Liver (tissue), 9 donors: Measurements from ENCODE around the gene L3MBTL3. TPM values are rescaled to one million over a fixed set of nuclear protein-coding genes. Genes with fewer than 3 reads are reported as not detected.

ENCODE experiments used
- DNase-seq: peaks from one replicate; pipeline ENCODE4 v3.0.0-alpha.2; 2017; ENCODE audit warnings: low spot score
- H3K27ac ChIP-seq, 2 donors: one replicate each; pipeline ENCODE4 v1.7.0; 2013; ENCODE audit warnings: inconsistent platforms in 2 of 2, low read length in 2 of 2, control low read depth in 1 of 2, low read depth in 1 of 2, mild to moderate bottlenecking in 1 of 2
- H3K27me3 ChIP-seq, 4 donors: one replicate each; pipeline versions ENCODE4 v1.6.1 to v1.7.0; 2013; ENCODE audit warnings: low read length in 3 of 4, inconsistent platforms in 1 of 4, mild to moderate bottlenecking in 1 of 4, moderate library complexity in 1 of 4; ENCODE audit not compliant: control insufficient read depth in 4 of 4, insufficient read depth in 4 of 4
- H3K36me3 ChIP-seq, 4 donors: one replicate each; pipeline versions ENCODE4 v1.6.1 to v1.7.0; 2013; ENCODE audit warnings: low read length in 3 of 4, mild to moderate bottlenecking in 3 of 4, low read depth in 1 of 4, moderate library complexity in 1 of 4; ENCODE audit not compliant: control insufficient read depth in 4 of 4, insufficient read depth in 3 of 4
- H3K4me1 ChIP-seq, 4 donors: one replicate each; pipeline versions ENCODE4 v1.6.1 to v1.7.0; 2013; ENCODE audit warnings: low read length in 3 of 4, mild to moderate bottlenecking in 3 of 4, moderate library complexity in 1 of 4; ENCODE audit not compliant: control insufficient read depth in 4 of 4, insufficient read depth in 4 of 4
- H3K4me3 ChIP-seq, 3 donors: one replicate each; pipeline versions ENCODE4 v1.6.1 to v1.7.0; 2013; ENCODE audit warnings: low read length in 3 of 3, control low read depth in 1 of 3, low read depth in 1 of 3, mild to moderate bottlenecking in 1 of 3
- H3K9ac ChIP-seq, 2 donors: one replicate each; pipeline ENCODE4 v1.7.0; 2013; ENCODE audit warnings: low read length in 2 of 2, mild to moderate bottlenecking in 2 of 2, moderate library complexity in 2 of 2, control low read depth in 1 of 2, low read depth in 1 of 2
- H3K9me3 ChIP-seq, 4 donors: one replicate each; pipeline versions ENCODE4 v1.6.1 to v1.7.0; 2013; ENCODE audit warnings: low read length in 3 of 4; ENCODE audit not compliant: control insufficient read depth in 4 of 4
- CTCF ChIP-seq: fragments of 150-350 bp; IDR thresholded peaks from 2 replicates; pipeline ENCODE4 v1.5.1; 2017; ENCODE audit warnings: improper control_type of control experiment, low read depth, low read length; ENCODE audit not compliant: missing input control
- EGR1 ChIP-seq, 2 donors: IDR thresholded peaks; 2 replicates each; pipeline ENCODE4 v1.6.1; 2016 to 2018; ENCODE audit warnings: antibody characterized with exemption in 2 of 2, low read depth in 2 of 2
- FOXA1 ChIP-seq: IDR thresholded peaks from 2 replicates; pipeline ENCODE4 v1.6.1; 2016; ENCODE audit warnings: antibody characterized with exemption
- FOXA2 ChIP-seq: IDR thresholded peaks from 2 replicates; pipeline ENCODE4 v1.6.1; 2016; ENCODE audit warnings: antibody characterized with exemption
- GABPA ChIP-seq, 2 donors: IDR thresholded peaks in 1 of 2; conservative IDR thresholded peaks in 1 of 2; 2 replicates each; pipeline ENCODE4 v1.6.1; 2016; ENCODE audit warnings: antibody characterized with exemption in 2 of 2, mild to moderate bottlenecking in 1 of 2, moderate library complexity in 1 of 2
- HNF4A ChIP-seq, 2 donors: conservative IDR thresholded peaks; 2 replicates each; pipeline ENCODE4 v1.6.1; 2016; ENCODE audit warnings: antibody characterized with exemption in 2 of 2, mild to moderate bottlenecking in 2 of 2
- HNF4G ChIP-seq: IDR thresholded peaks from 2 replicates; pipeline ENCODE4 v1.6.1; 2016; ENCODE audit warnings: antibody characterized with exemption
- JUND ChIP-seq, 2 donors: IDR thresholded peaks; 2 replicates each; pipeline ENCODE4 v1.6.1; 2016; ENCODE audit warnings: antibody characterized with exemption in 2 of 2
- NR2F2 ChIP-seq: IDR thresholded peaks from 2 replicates; pipeline ENCODE4 v1.6.1; 2016; ENCODE audit warnings: antibody characterized with exemption
- RAD21 ChIP-seq, 2 donors: IDR thresholded peaks; 2 replicates each; pipeline ENCODE4 v1.6.1; 2016; ENCODE audit warnings: antibody characterized with exemption in 2 of 2, mild to moderate bottlenecking in 2 of 2
- SP1 ChIP-seq: IDR thresholded peaks from 2 replicates; pipeline ENCODE4 v1.6.1; 2018; ENCODE audit warnings: antibody characterized with exemption, mild to moderate bottlenecking
- TAF1 ChIP-seq: conservative IDR thresholded peaks from 2 replicates; pipeline ENCODE4 v1.6.1; 2016; ENCODE audit warnings: antibody characterized with exemption, mild to moderate bottlenecking
- YY1 ChIP-seq: IDR thresholded peaks from 2 replicates; pipeline ENCODE4 v1.6.1; 2016; ENCODE audit warnings: antibody characterized with exemption, mild to moderate bottlenecking
- WGBS: extraction: QIAGEN DNeasy Blood & Tissue Kit; methylation state at CpG from one replicate; pipeline ENCODE4 v1.1.7; 2013; 5-methylcytosine and 5-hydroxymethylcytosine counted together
- polyA plus RNA-seq, 2 donors: library from polyadenylated mRNA; stranded (reverse) in 1 of 2; unstranded in 1 of 2; fragments of 200-250 nt in 1 of 2; fragments of >200 nt in 1 of 2; fragmentation: Nextera tagmentation in 1 of 2; extraction: Ambion mirVana in 1 of 2; gene quantifications; one replicate each; pipeline versions ENCODE4 v1.2.1 to v1.2.3, GENCODE V29; 2013 to 2015
- total RNA-seq, 2 donors: library from RNA; depleted of rRNA; stranded (reverse); fragments of >200 nt; gene quantifications; one replicate each; pipeline ENCODE4 v1.2.3, GENCODE V29; 2014
- TF ChIP-seq, protein P1 (sequence below): IDR thresholded peaks from 2 replicates; pipeline ENCODE4 v1.6.1; 2016; ENCODE audit warnings: antibody characterized with exemption
- TF ChIP-seq, protein P2 (sequence below): IDR thresholded peaks from 2 replicates; pipeline ENCODE4 v1.6.1; 2016; ENCODE audit warnings: antibody characterized with exemption
- TF ChIP-seq, protein P3 (sequence below): IDR thresholded peaks from 2 replicates; pipeline ENCODE4 v1.6.1; 2016; ENCODE audit warnings: antibody characterized with exemption
- donor health status: healthy.
- donor health status: healthy.
- donor health status: healthy.
- donor health status: healthy.
- donor health status: healthy.

Gene L3MBTL3
- total and polyA plus RNA-seq, 4 donors = 1.9 to 9.2 (median 3.7) TPM

DNA sequence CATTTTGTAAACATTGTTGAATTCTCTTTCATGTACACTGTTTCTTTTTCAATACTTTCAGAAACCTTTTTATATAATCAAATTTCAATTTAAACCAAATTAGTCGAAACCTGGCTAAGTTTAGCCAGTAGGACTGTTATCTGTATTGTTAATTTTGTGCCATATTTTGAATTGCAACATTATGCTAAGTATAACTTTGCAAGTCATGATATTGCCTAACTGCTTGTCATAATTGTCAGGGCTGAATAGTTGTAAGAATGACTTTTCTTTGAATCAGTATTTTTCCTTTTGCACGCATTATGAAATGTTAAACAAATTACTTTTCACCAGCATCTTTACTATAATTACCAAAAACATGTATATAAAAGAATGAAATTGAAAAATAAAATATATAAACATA lies 121.7 kb downstream of the L3MBTL3 start:
- Histone ChIP-seq H3K36me3 (peaks cover 2 to 19% (median 12%) of the 10 kb centered on the region in 4 donors), H3K9ac (no peak overlapping the region)

GRCh38 chr6:130143709-130144108 lies 125.3 kb downstream of the L3MBTL3 start:
- no peaks in the 10 kb centered on the region for H3K27me3 ChIP-seq
- H3K4me3 ChIP-seq = no peak overlapping the region
- no peak for DNase-seq
- TF ChIP-seq, protein P1, sequence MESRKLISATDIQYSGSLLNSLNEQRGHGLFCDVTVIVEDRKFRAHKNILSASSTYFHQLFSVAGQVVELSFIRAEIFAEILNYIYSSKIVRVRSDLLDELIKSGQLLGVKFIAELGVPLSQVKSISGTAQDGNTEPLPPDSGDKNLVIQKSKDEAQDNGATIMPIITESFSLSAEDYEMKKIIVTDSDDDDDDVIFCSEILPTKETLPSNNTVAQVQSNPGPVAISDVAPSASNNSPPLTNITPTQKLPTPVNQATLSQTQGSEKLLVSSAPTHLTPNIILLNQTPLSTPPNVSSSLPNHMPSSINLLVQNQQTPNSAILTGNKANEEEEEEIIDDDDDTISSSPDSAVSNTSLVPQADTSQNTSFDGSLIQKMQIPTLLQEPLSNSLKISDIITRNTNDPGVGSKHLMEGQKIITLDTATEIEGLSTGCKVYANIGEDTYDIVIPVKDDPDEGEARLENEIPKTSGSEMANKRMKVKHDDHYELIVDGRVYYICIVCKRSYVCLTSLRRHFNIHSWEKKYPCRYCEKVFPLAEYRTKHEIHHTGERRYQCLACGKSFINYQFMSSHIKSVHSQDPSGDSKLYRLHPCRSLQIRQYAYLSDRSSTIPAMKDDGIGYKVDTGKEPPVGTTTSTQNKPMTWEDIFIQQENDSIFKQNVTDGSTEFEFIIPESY = no peak
- TF ChIP-seq JUND (IDR thresholded peaks at IDR 0.05) (no peak), RAD21 (IDR thresholded peaks at IDR 0.05) (no peak), YY1 (no peak), TAF1 (no peak), NR2F2 (no peak), GABPA (IDR thresholded peaks at IDR 0.05 in 1 of 2, conservative IDR thresholded peaks at IDR 0.05 in 1 of 2) (no peak), FOXA1 (no peak), HNF4G (no peak), EGR1 (IDR thresholded peaks at IDR 0.05; ENCODE audit: low read depth in 2 of 2) (no peak), HNF4A (conservative IDR thresholded peaks at IDR 0.05) (no peak), SP1 (no peak)
- TF ChIP-seq, protein P2, sequence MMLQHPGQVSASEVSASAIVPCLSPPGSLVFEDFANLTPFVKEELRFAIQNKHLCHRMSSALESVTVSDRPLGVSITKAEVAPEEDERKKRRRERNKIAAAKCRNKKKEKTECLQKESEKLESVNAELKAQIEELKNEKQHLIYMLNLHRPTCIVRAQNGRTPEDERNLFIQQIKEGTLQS = no peak
- WGBS = 97% methylated on average over 3 of the region's 3 CpGs
- H3K9me3 ChIP-seq = no peaks in the 10 kb centered on the region
- H3K4me1 ChIP-seq = no peaks in the 10 kb centered on the region
- peaks cover 2 to 19% (median 5%) of the 10 kb centered on the region in 4 donors for H3K36me3 ChIP-seq
- no peak overlapping the region for H3K27ac ChIP-seq
- H3K9ac ChIP-seq = no peak overlapping the region

More for the DNA sequence above, 121.7 kb downstream of the L3MBTL3 start:
- Histone ChIP-seq H3K4me3 (no peak overlapping the region), H3K27ac (no peak overlapping the region), H3K4me1 (no peaks in the 10 kb centered on the region), H3K27me3 (no peaks in the 10 kb centered on the region), H3K9me3 (no peaks in the 10 kb centered on the region)
- TF ChIP-seq SP1 (no peak), EGR1 (IDR thresholded peaks at IDR 0.05; ENCODE audit: low read depth in 2 of 2) (no peak), FOXA2 (no peak), JUND (IDR thresholded peaks at IDR 0.05) (no peak), YY1 (no peak)
- TF ChIP-seq, protein P1 = no peak
- TF ChIP-seq, protein P3, sequence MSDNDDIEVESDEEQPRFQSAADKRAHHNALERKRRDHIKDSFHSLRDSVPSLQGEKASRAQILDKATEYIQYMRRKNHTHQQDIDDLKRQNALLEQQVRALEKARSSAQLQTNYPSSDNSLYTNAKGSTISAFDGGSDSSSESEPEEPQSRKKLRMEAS = no peak
- WGBS = 95% methylated on average over 2 of the region's 2 CpGs
- DNase-seq = no peak

DNA sequence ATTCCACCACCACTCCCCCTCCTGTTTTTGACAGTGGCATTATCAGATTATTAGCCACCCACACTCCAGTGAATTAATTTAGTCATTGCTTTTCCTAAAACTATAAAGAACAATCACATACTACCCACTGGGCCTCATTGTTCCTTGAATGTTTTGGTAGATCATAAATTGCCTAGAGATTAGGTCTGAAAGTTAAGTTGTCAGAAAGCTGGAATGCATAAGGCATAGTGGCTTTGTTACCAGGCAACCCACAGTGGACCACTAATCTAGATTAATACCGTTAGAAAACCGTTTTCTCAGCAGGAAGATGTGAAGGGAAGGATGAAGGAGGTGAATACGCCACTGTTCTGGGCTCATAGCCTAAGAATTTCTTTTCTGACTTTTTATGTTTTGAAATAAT lies 128.7 kb downstream of the L3MBTL3 start:
- no peak for TF ChIP-seq EGR1 (IDR thresholded peaks at IDR 0.05; ENCODE audit: low read depth in 2 of 2)
- no peak for TF ChIP-seq RAD21 (IDR thresholded peaks at IDR 0.05)
- TF ChIP-seq, protein P3 = no peak
- TF ChIP-seq GABPA (IDR thresholded peaks at IDR 0.05 in 1 of 2, conservative IDR thresholded peaks at IDR 0.05 in 1 of 2) = no peak
- no peak for TF ChIP-seq JUND (IDR thresholded peaks at IDR 0.05)
- TF ChIP-seq, protein P2 = no peak
- TF ChIP-seq FOXA1 = no peak
- TF ChIP-seq CTCF = no peak
- DNase-seq = no peak
- Histone ChIP-seq H3K9me3 (no peaks in the 10 kb centered on the region), H3K4me1 (no peaks in the 10 kb centered on the region), H3K9ac (no peak overlapping the region), H3K27ac (no peak overlapping the region), H3K36me3 (peaks cover 0 to 11% (median 1%) of the 10 kb centered on the region in 4 donors), H3K4me3 (no peak overlapping the region), H3K27me3 (no peaks in the 10 kb centered on the region)
- 95% methylated on average over 3 of the region's 3 CpGs for WGBS
